Measurements from ENCODE around the gene ATP2B3.
A peak's percentile ranks its signal among the peaks of the same experiment; 100 is the strongest.
"Not testable (repeated sequence)": the region's sequence is repeated elsewhere in the genome, so short reads cannot be mapped to it uniquely, and the experiment has no call there.

ATP2B3 gene

DNA sequence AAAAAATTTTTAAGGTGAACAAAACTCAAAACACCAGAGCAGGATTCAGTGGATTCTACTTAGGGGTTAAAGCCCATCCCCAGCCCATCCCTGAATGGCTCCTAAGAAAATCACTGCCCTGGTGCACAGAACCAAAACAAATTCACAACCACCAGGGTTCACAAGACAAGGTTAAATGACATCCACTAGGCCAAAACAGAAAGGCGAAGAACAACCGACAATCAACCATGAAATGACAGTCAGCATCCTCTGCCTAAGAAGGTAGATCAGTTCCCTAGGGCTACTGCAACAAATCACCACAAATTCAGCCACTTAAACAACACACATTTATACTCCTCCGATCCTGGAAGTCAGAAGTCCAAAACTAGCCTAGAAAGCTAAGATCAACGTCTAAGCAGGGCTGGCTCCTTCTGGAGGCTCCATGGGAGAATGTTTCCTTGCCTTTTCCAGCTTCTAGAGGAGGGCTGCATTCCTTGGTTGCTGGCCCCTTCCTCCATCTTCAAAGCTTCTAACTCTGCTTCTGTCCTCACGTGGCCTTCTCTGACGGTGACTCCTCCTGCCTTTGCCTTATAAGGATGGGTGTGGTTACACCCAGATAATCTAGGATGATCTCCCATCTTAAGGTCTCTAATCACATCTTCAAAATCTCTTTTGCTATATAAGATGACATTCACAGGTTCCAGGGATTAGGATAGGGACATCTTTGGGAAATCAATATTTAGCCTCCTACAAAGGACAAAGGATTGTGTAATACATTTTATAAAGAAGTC, 79.7 kb downstream of the ATP2B3 start:
- no peak for DNase-seq

DNA sequence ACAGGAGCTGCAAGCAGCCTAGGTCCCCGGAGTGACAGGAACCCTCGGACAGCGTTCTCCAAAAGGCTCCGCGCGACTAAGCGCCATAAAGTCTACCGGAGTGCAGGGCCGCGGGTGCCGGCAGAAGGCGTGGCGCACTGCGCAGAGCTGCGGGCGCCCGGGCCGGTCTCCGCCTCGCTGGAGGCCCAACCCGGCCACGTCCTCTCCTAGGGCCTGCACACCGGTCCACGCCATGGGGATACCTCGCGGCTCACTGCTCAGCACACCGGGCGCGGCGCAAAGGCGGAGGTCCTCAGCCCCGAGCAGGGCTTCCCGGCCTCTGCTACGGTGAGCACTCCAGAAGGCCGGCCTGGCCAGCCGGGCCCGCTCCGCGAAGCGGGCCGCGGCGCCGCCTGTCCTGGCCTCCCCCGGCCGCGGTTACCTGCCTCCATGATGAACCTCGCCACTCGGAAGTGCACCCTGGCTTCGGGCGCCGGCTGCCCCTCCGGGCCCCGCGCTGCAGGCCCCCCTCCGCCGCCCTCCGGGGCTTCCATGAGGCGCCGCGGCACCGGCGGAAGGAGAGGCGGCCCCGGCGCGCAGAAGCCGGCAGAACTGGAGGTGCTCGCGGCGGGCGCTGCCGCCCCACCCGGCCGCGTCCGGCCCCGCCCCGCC, 81.2 kb downstream of the ATP2B3 start, which contains the start of gene CCNQ:
Gene CCNQ, minus strand, starts transcription at position 599 of the 651 bp plus-strand sequence. Its CDS starts 66 bp downstream, at position 533.
- peak; percentile 12 for DNase-seq

DNA sequence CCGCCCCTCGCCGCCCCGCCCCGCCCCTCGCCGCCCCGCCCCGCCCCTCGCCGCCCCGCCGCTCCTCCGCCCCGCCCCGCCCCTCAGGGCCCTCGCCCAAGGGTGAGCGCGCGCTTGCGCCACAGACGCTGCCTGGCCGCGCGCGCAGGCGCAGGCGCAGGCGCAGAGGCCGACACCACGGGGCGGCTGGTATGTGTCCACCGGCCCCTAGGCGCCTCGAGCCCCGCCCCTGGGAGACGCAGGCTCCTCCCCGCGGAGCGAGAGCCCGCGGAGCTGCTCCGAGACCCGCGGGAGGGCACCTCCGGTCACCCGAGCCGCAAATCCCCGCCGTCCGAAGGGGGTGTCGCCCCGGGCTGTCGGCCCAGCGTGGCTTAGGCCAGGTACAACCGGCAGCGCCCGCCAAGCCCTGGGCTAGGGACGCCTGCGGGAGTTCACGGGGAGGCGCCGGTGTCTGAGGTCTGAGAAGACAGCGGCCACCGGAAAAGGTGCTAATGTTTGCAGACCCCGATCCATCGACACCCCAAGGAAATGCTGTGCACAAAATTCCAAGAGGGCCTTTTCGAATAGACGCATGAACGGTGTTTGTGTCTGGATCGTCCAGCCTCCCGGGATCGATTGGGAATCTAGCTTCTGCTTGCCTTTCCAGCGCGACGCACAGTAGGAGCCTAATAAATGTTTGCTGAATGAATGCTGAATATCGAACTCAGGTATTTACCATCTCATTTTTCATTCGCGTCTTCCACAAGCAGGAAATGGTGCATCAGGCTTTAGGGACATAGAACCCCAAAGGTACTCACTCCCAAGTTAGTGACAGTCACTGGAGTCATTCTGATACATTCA, 82.0 kb downstream of the ATP2B3 start:
- peak; percentile 89 for DNase-seq

DNA sequence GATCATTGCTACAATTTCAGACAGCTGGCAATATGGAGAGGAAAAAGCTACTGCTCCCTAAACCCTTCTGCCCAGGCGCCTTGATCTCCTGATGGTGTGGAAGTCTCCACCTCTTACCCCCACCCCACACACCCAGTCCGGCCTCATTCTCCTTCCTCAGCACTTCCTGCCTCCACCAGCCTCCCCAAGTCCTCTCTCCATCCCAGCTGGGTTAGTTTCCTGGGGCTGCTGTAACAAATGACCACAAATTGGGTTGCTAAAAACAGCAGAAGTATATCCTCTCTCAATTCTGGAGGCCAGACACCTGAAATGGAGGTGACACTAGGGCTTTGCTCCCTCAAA, 82.6 kb downstream of the ATP2B3 start:
- DNase-seq: no peak

DNA sequence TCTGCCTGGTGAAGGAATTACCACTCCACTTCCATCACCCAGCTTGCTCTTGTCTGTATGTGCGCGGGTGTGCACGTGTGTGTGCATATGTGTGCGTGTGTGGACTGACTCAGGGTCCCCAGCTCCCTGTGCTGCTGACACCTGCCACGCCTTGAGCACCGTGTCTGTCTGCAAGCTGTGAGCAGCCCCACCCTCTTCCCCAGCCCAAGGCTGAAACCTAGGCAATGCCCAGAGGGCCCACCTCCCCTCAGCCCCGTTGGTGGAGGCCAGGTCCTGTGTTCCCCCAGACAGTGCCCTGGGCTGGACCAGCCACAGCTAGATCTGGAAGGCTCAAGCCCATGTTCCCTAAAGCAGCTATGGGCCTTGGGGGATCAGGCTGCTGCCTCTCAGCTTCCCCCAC, 83.5 kb downstream of the ATP2B3 start:
- no peak for DNase-seq

DNA sequence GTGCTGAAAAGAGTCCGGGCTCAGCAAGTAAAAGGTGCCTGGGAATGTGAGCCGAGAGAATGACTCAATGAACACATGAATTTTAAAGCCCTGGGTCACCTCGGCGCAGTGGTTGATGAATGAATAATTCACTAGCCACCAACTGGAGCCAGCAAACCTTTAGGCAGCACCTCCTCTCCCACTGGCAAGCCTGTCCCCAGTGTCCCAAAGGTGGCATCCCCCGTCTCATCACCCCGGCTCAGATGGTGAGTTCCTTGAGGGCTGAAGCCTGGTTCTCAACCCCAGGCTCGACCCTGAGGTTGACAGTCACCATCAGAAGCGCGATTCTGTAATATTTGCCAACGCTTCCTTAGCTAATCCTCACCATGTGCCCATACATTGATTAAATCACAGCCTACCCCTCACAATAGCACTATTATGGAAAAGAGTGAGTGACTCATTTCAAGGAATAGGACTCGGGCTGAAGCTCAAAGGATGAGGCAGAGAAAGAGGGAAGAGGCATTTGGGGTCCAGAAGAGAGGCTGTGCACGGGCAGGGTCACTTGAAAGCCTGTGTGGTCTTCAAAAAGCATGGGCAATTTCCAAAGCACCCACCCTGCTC, 84.2 kb downstream of the ATP2B3 start:
- no peak for DNase-seq

DNA sequence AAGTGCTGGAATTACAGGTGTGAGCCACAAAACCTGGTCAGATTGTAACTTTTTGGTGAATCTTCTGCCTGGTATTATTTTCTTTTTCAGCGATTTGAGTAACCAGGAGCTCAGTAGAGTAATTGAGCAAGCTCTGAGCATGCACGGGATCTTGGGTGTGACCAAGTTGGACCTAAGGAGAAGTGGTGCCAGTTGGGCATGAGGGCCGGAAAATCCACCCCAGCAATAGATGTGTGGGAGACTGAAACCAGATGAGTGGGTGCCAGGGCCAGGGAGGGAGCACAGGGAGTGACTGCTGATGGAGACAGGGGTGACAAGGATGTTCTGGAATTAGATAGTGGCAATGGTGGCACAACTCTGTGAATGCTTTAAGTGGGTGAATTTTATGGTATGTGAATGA, 85.2 kb downstream of the ATP2B3 start:
- DNase-seq: no peak

DNA sequence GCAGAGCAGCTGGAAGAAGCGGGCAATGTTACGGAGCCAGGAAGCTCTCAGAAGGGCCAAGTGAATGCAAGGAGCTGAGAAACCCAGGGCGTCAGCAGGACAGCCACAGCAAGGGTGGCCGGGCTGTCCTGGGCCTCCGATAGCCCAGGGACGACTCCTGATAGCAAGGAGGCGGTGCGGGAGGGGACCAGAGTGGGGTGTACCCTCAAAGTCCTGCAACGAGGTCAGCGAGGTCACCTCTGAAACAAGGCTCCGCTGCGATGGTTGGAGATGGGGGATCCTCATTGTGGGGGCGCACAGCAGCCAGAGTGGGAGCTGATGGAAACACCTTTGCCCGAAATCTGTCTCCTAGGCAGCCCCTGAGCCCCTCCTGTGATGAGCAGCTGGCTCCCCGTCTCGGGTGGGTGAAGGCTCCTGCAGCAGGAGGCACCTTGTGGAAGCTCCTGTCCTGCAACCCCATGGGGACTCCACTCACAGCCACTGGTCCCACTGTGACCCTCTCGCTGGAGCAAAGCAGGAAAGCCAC, 85.8 kb downstream of the ATP2B3 start:
- no peak for DNase-seq

DNA sequence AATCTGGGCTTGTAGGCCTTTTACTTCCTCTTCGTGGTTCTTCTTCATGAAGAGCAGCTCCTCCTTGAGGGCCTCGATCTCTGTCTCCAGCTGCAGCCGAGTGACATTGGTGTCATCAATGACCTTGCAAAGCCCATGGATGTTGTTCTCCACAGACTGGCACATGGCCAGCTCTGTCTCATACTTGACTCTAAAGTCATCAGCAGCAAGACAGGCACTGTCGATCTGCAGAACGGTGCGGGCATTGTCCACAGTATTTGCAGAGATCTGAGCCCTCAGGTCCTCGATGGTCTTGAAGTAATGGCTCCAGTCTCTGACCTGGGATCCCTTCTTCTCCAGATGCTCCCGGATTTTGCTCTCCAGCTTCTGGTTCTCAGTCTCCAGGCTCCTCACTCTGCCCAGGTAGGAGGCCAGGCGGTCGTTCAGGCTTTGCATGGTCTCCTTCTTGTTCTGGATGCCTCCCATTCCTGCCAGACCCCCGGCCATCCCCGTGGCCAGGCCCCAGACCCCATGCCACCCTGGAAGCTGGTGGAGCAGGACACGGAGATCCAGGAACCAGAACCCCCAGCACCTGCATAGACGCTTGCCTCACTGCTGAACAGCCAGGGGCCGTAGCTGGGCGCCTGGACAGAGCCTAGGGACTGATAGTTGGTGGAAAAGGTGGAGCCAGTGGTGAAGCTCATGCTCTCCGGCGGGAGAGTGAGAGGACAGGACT, 87.4 kb downstream of the ATP2B3 start:
- not testable (repeated sequence) for DNase-seq

DNA sequence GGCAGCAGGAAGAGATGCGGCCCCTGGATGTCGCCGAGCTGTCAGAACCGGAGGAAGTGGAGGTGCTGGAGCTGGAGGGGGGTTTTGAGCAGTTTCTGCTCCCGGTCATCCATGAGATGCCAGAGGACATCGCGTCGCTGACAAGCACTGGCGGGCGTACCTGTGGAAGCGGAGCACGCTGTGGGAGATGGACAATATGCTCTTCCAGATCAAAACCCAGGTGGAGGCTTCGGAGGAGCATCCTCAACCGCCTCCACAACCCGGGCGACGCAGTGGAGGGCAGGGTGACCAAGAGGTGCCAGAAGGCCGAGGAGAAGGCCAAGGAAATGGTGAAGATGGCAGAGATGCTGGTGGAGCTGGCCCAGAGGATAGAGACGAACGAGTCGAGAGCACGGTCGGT, 89.1 kb downstream of the ATP2B3 start:
- no peak for DNase-seq

DNA sequence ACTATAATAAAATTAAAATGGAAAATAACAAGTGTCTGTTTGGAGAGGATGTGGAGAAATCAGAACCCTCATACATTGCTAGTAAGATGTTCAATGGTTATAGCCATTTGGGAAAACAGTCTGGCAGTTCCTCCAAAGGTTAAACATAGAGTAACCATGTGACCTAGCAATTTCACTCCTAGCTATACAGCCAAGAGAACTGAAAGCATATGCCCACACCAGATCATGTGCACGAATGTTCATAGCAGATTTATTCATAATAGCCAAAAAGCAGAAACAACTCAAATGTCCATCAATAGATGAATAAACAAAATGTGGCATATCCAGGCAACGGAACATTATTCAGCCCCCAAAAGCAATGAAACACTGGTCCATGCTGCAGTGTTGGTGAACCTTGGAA, 90.9 kb downstream of the ATP2B3 start:
- no peak for DNase-seq

DNA sequence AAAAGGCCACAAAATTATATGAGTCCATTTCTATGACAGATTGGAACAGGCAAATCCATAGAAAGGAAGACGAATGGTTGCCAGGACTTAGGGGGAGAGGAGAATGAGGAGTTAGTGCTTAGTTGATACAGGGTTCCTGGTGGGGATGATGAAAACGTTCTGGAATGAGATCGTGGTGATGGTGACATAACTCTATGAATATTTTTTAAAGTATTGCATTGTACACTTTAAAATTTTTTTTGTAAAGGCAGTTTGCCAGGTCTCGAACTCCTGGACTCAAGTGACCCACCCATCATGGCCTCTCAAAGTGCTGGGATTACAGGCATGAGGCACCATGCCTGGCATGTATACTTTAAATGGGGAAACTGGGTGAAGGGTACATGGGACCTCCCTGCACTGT, 91.4 kb downstream of the ATP2B3 start:
- peak; percentile 58 for DNase-seq

DNA sequence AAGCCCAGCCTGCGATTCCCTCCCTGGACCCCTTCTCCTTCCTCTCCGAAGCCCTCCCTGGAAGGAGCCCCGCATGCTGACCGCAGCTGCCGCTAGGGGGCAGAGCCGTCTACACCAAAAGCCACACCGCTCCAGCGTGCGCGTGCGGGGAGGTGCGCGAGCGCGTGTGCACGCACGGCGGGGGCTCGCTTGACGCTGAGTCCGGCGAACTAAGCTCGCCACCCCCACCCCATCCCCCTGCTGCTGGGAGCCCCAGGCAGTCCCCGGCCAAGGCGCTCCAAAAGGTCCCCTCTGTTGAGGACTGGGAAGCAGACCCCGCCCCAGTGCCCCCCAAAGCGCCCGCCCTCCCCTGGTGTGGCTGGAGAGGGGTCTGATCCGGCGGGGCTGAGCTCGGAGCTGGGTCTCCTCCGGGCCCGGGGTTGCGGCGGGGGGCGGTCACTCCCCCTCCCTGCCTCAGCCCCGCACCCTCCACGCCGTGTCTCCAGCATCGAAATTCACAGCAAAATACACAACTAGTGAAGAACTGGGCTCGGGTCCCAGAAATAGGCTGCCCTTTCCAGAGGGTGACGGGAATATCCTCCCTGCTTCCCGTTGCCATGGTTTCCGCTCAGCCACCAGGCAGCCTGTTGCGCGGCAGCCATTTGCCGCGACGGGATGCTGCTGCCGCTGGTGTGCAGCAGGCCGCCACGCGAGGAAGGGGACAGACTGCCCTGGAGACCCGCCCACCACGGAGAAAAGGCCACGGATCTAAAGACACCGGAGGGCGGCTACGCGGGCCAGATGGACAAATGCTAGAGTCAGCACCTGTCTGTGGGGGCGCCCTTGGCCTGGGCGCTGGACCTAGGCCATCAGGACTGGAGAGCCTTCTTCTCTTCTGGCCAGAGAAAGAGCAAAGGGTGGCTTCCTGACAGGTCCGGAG, 92.7 kb downstream of the ATP2B3 start:
- peak; percentile 77 for DNase-seq

DNA sequence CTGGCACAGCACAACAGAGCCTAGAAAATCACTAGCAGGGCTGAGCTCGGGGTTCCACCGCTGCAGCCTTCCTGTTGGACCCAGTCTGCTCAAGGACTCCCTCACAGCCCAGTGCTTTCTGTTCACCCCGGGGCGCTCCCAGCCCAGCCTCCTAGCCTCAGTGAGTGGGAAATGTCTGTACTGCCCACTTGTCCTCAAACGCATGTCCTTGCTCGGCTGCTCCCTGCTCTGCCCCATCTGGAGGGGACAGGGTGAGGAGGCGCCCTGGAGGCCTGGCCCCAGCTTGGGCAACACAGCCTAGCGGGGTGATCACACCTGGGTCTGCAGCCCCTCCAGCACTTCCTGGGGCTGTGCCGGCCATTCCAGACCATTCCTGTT, 93.4 kb downstream of the ATP2B3 start:
- no peak for DNase-seq

DNA sequence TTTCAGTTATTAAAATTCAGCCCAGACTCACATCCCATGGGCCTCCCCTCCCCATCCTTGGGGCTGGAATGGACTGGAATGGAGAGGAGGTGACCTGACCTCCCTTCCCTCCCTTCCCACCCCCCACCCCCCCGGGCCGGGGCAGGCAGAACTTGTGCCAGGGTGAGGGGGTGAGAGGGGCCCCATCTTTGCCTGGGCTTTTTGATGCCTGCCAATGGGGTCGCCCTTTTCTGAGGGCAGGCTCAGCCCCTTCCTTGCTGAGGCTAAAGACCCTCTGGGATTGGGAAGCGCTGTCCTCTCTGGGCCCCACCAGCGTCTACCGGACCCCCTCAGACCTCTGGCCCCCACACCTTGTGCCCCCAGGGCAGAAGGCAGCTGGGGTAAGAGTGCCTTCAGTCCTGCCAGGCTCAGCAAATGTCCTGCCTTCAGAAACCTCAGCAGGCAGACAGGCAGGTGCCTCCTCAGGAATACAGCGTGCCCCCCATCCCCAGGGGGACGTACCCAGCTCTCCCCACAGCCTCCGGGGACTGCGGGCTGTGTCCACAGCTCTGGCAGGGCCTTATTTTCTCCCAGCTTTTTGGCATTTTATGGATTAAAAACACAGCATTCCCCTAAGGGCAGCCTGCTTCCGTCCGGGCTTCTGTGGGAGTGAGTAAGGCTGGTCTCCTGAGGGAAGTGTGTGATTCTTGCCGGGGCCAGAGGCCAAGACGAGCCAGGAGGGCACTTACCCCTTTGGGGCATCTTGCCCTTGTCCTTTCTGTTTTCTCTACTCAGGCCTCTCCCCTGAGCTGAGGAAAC, 94.1 kb downstream of the ATP2B3 start:
- no peak for DNase-seq

DNA sequence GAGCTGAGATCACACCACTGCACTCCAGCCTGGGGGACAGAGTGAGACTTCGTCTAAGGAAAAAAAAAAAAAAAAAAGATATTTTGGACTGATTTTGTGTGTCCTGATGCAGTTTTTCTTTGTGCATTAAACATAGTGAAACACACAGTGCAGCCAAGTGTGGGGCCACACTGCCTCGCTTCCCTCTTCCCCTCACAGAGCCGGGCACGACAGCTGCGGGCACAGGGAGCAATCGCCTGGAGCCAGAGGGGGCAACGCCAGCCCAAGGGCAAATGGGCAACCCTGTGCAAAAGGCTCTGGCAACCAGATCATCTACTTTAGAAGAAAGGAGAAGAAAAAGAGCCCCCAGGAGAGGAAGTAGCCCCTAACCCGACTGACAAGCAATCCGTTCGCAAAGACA, 95.0 kb downstream of the ATP2B3 start:
- no peak for DNase-seq

DNA sequence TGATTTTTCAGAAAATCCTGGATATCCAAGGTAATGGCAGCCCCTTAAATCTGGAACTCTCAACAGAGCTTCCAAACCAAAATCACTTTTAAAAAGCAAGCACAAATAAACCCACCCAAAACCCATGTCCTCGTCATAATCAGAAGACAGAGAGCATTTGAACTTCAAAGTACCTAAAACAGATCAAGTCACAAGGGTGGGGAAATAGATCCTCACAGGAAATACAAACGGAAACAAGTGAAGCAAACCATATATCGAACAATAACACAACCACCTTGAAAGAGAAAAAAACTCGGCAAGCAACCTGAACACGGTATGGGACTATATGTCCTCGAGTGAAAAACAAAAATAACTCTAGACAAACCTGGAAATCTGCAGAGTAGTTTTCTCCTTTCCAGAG, 97.4 kb downstream of the ATP2B3 start:
- no peak for DNase-seq

DNA sequence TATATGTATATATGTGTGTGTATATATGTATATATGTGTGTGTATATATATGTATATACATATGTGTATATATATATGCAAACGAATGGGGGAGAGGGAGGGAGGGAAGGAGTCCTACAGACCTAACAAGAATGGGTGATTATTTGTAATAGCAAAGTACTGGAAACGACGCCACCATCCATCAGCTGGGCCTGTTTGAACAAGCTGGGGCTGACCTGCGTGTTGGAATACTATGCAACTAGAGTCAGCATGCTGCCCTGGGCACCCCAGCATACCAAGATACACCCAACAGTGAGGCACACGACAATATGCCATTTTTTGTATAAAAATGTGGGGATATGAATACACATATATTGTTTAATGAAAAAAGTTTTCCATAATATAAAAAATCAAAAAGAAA, 103.1 kb downstream of the ATP2B3 start:
- DNase-seq: no peak

DNA sequence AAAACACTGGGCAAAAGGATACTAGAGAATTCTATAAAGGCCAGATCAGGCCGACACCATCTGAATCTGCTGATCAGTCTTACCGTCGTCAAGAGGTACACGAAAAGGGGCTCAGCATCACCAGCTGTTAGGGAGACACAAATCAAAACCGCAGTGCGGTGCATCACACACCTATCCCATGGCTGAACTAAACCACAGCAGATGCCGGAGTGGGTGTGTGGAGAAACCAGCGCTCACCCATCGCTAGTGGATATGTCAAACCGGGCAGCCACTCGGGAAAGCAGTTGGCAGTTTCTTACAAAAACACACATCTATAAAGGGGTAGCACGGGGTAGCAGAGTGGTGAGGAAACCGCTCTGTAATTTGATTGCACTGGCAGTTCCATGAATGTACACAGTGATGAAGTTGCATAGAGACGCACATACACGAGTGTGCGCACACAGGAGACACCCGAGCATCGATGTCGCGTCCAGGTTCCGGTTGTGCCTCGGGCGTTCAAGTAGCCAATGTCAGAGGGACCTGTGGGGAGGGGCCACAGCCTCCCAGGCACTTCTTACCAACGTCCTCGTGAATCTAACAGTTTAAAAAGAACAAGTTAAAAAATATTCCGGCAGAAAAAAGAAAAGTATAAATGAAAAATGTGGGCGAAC, 104.6 kb downstream of the ATP2B3 start:
- DNase-seq: no peak
